NCI-H2227 (cell line): ENCODE measurements around the gene TNFRSF12A.
"Not testable (repeated sequence)": the region's sequence is repeated elsewhere in the genome, so short reads cannot be mapped to it uniquely, and the experiment has no call there.

Source experiments
- DNase-seq: peaks from one replicate; lab custom pipeline; 2025; ENCODE audit not compliant: unreplicated experiment; lab: John Stamatoyannopoulos, UW

Gene TNFRSF12A

DNA sequence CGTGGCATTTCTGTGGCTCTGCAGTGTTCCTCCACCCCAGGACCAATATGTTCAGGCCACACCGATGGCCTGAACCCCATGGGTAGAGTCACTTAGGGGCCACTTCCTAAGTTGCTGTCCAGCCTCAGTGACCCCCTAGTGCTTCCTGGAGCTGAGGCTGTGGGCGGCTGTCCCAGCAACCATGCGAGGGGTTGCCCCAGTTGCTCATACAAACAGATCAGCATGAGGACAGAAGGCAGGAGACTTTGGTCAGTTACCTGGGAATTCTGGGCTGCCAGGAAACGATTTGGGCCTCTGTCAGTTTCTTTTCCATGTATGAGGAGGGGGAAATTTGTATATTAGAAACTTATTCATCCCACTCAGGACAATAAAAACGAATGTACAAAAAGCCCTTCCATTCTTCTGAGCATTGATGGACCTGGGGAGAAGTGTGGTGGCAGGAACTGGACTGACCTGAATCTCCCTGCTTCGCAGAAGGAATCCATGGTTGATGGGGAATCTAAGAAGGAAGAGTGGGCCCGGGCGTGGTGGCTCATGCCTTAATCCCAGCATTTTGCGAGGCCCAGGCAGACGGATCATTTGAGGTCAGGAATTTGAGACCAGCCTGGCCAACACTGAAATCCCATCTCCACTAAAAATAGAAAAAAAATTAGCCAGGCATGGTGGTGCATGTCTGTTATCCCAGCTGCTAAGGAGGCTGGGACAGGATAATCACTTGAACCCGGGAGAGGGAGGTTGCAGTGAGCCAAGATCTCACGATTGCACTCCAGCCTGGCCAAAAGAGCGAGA lies 40.4 kb downstream of the TNFRSF12A start:
- no peak for DNase-seq

DNA sequence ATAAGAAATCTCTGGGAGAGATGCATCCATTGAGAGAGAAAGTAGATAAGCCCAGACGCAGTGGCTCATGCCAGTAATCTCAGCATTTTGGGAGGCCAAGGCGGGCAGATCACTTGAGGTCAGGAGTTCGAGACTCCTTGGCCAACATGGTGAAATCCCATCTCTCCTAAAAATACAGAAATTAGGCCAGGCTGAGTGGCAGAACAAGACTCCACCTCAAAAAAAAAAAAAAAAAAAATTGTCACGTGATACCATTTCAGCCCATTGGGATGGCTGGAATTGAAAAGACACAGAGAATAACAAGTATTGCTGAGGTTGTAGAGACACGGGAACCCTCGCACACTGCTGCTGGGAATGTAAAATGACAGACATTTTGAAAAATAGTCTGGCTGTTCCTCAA lies 42.4 kb downstream of the TNFRSF12A start:
- DNase-seq: no peak

DNA sequence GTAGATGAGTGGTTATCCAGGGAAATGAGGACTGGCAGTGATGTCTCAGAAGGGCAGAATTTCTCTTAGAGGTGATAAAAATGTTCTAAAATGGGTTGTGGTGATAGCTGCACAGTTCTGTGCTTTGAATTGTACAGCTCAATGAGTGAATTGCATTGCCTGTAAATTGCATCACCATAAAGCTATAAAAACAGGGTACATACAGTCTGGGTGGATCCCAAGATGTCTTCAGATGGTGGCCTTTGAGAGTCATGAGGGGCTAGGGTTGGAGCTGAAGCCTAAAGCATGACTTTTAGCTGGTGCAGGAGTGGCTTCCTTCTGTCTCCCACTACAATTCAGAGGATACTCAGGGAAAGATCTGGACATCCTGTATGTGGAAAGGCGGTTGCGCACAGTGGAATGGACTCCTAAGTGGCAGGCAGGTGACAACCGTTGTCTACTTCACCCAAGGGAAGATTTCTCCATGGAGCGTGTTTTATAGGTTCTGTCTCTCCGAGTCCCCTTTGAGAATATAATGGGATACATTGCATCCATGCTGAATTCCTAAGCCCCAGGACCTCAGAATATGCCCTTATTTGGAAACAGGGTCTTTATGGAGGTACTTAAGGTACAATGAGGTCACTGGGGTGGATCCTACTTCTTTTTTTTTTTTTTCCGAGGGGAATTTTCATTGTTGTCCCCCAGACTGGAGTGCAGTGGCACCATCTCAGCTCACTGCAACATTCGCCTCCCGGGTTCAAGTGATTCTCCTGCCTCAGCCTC lies 43.6 kb downstream of the TNFRSF12A start:
- DNase-seq: no peak

DNA sequence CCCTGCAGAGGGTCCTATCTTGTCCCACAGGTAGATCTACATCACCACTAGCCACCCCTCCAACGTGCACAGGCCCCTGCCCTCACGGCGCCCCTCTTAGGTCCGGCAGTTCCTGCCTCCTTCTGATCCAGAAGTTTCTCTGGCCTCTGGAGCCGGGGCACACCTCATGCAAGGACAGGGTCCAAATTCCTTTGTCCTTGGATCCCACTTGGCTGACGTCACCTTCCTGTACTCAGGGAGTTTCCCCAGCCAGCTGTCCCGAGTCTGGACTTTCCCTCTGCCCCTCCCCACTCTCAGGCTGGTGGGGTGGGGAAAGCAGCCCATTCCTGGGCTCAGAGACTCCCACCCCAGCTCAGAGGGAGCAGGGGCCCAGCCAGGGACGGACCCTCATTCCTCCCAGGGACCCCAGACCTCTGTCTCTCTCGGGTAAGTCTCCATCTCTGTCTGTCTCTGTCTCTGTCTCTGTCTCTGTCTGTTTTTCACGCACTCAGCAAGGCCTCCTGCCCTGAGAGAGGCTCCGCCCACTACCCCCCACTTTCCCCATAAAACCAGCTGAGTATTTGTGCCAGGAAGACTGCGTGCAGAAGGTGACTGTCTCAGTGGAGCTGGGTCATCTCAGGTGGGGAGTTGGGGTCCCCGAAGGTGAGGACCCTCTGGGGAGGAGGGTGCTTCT lies 45.0 kb downstream of the TNFRSF12A start, which contains the start of gene IL32:
TSS of gene IL32 (plus strand) at position 572 of the 673 bp plus-strand sequence. CDS start 172 bp downstream, outside the sequence.
- no peak for DNase-seq

DNA sequence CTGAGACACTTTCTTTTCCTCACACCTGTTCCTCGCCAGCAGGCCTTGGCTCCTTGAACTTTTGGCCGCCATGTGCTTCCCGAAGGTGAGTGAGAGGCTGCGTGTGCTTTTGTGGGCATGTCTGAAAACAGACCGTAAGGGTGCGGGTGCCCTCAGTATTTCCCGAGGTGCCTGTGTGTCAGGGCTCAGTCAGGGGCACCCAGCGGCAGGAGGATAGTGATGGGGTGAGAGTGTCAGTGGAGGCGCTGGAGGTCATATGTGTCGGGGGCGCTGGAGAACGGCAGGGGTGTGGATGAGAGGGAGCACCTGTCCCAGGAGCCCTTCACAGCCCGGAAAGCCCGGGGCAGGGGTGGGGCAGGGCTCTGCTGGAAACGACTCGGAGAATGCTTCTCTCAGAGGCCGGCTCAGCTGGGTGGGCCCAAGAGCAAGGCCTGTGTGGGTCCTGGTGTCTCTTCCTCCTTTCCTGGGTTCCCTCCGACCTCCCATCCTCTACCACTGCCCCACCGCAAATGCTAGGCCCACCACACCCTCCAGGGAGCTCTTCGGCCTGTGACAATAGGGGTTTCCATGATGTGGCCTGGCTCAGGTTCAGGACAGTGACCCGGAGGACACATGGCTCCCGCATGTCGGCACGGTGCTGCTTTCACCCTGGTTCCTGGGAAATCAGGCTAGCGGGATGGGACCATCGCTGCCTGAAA lies 45.7 kb downstream of the TNFRSF12A start:
- DNase-seq: no peak

DNA sequence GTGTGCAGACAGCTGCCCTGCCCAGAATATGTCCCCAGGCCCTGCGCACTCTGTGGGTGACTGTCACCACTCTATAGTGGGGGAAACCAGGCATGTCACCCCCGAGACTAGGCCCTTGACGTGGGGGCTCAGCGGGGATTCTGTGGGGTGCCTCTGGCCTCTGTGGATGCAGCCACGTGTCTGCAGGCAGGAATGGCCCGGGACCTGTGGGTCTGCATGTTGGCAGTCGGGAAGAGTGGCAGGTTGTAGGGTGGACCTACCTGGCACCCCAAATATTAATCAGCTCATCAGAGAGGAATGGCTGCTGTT lies 46.2 kb downstream of the TNFRSF12A start:
- DNase-seq: no peak

DNA sequence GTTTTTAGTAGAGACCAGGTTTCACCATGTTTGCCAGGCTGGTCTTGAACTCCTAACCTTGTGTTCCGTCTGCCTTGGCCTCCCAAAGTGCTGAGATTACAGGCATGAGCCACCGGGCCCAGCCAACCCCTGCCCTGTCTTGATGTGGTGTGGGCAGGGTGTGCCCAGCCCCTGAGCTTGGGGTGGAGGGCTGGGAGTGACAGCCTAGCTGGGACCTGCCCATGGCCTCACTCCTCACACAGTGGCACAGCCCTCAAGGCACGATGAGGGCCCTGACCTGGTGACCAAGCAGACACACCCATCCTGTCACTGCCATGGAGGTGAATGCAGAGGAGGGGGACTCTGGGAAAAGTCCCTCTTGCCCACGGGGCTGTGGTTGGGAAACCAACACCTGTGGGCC lies 48.3 kb downstream of the TNFRSF12A start:
- no peak for DNase-seq

DNA sequence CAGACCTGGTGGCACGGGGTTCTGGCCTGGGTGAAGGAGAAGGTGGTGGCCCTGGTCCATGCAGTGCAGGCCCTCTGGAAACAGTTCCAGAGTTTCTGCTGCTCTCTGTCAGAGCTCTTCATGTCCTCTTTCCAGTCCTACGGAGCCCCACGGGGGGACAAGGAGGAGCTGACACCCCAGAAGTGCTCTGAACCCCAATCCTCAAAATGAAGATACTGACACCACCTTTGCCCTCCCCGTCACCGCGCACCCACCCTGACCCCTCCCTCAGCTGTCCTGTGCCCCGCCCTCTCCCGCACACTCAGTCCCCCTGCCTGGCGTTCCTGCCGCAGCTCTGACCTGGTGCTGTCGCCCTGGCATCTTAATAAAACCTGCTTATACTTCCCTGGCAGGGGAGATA lies 49.0 kb downstream of the TNFRSF12A start:
- not testable (repeated sequence) for DNase-seq

DNA sequence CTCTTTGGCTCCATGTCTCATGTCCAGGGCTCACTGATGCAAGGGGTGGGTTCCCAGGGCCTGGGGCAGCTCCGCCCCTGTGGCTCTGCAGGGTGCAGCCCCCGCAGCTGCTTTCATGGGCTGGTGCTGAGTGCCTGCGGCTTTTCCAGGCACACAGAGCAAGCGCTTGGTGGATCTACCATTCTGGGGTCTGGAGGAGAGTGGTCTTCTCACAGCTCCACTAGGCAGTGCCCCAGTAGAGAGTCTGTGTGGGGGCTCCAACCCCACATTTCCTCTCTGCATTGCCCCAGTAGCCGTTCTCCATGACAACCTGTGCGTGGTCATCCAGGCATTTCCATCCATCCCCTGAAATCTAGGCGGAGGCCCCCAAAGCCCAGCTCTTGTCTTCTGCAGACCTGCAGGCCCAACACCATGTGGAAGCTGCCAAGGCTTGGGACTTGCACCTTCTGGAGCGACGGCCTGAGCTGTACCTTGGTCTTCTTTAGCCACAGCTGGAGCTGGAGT lies 50.5 kb downstream of the TNFRSF12A start:
- DNase-seq: no peak

DNA sequence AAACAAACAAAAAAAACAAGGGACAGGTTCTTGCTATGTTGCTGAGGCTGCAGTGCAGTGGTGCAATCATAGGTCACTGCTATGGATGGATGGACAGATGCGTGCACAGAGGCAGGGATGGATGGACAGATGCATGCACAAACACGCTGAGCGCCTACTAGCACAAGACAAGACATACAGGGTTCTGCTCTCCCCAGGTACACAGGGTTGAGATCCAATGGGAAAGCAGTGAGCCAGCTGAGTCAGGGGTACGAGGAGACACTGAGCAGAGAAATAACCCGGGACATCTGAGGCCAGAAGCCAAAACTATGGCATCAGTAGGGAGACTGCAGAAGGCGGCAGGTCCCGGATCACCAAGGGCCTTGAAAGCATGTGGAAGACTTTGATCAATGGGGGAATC lies 51.5 kb downstream of the TNFRSF12A start:
- DNase-seq: no peak
